ENCODE data around the gene MSL3. TPM values are rescaled to one million over a fixed set of nuclear protein-coding genes. Genes with fewer than 3 reads are reported as not detected.

MSL3 gene
- total RNA-seq, 1 donor from 2014 or later = 12.0 TPM

DNA sequence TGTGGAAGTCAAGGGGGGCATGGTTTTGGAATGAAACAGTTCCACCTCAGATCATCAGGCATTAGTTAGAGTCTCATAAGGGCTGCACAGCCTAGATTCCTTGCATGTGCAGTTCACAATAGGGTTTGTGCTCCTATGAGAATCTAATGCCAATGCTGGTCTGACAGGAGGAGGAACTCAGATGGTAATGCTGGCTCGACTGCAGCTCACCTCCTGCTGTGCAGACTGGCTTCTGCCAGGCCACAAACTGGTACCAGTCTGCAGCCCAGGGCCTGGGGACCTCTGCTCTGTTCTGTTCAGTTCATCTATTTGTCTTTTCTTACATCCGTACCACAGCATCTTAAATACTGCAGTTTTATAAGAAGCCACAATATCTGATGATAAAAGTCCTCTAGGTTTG is 12.2 kb upstream of the MSL3 start:
- H3K27me3 ChIP-seq (ENCODE audit: control insufficient read depth in 3 of 3, insufficient read depth in 3 of 3, low read length in 3 of 3) = no peaks in the 10 kb centered on the region
- no peaks in the 10 kb centered on the region for H3K4me1 ChIP-seq (ENCODE audit: control insufficient read depth in 3 of 3, insufficient read depth in 3 of 3, low read length in 3 of 3)
- no peaks in the 10 kb centered on the region for H3K36me3 ChIP-seq (ENCODE audit: control insufficient read depth in 3 of 3, insufficient read depth in 3 of 3, low read length in 3 of 3)
- H3K9me3 ChIP-seq (ENCODE audit: control insufficient read depth in 3 of 3, low read length in 3 of 3) = no peaks in the 10 kb centered on the region
- H3K9ac ChIP-seq (ENCODE audit: low read depth in 1 of 3, low read length in 3 of 3) = no peak overlapping the region
- H3K27ac ChIP-seq (ENCODE audit: low read depth, low read length) = no peak overlapping the region
- no peak overlapping the region for H3K4me3 ChIP-seq (ENCODE audit: low read length in 3 of 3)

- H3K4me3 ChIP-seq (ENCODE audit: low read length in 3 of 3) = no peak overlapping the region
Measured at GRCh38 chrX:11750046-11750445, 8.0 kb upstream of the MSL3 start.

DNA sequence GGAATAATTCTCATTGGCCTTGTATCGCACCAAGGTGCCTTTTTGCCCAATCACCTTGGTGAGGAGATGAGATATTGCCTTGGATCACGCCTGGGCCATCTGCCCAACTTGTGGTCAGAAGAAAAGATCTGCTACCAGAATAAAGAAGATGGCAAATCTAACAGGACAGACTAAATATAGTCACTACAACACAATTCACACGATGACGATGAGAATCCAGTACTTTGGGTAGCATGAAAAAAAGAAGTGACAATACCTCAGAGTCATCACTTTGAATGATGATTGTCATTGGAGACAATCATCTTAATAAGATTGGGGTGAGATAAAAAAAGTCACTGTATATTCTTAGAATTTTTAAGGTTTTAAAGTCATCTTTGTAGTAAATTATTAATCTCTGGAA is 7.3 kb upstream of the MSL3 start:
- Histone ChIP-seq H3K4me3 (ENCODE audit: low read length in 3 of 3) (no peak overlapping the region), H3K36me3 (ENCODE audit: control insufficient read depth in 3 of 3, insufficient read depth in 3 of 3, low read length in 3 of 3) (no peaks in the 10 kb centered on the region), H3K4me1 (ENCODE audit: control insufficient read depth in 3 of 3, insufficient read depth in 3 of 3, low read length in 3 of 3) (no peaks in the 10 kb centered on the region), H3K27ac (ENCODE audit: low read depth, low read length) (no peak overlapping the region), H3K9ac (ENCODE audit: low read depth in 1 of 3, low read length in 3 of 3) (no peak overlapping the region), H3K9me3 (ENCODE audit: control insufficient read depth in 3 of 3, low read length in 3 of 3) (no peaks in the 10 kb centered on the region), H3K27me3 (ENCODE audit: control insufficient read depth in 3 of 3, insufficient read depth in 3 of 3, low read length in 3 of 3) (no peaks in the 10 kb centered on the region)

More at GRCh38 chrX:11750046-11750445, 8.0 kb upstream of the MSL3 start:
- Histone ChIP-seq H3K36me3 (ENCODE audit: control insufficient read depth in 3 of 3, insufficient read depth in 3 of 3, low read length in 3 of 3) (no peaks in the 10 kb centered on the region), H3K4me1 (ENCODE audit: control insufficient read depth in 3 of 3, insufficient read depth in 3 of 3, low read length in 3 of 3) (no peaks in the 10 kb centered on the region), H3K9ac (ENCODE audit: low read depth in 1 of 3, low read length in 3 of 3) (no peak overlapping the region), H3K27ac (ENCODE audit: low read depth, low read length) (no peak overlapping the region), H3K9me3 (ENCODE audit: control insufficient read depth in 3 of 3, low read length in 3 of 3) (no peaks in the 10 kb centered on the region), H3K27me3 (ENCODE audit: control insufficient read depth in 3 of 3, insufficient read depth in 3 of 3, low read length in 3 of 3) (no peaks in the 10 kb centered on the region)

GRCh38 chrX:11751261-11751660 is 6.8 kb upstream of the MSL3 start:
- Histone ChIP-seq H3K27me3 (ENCODE audit: control insufficient read depth in 3 of 3, insufficient read depth in 3 of 3, low read length in 3 of 3) (no peaks in the 10 kb centered on the region), H3K4me1 (ENCODE audit: control insufficient read depth in 3 of 3, insufficient read depth in 3 of 3, low read length in 3 of 3) (no peaks in the 10 kb centered on the region), H3K9ac (ENCODE audit: low read depth in 1 of 3, low read length in 3 of 3) (no peak overlapping the region), H3K36me3 (ENCODE audit: control insufficient read depth in 3 of 3, insufficient read depth in 3 of 3, low read length in 3 of 3) (no peaks in the 10 kb centered on the region), H3K4me3 (ENCODE audit: low read length in 3 of 3) (no peak overlapping the region), H3K27ac (ENCODE audit: low read depth, low read length) (no peak overlapping the region), H3K9me3 (ENCODE audit: control insufficient read depth in 3 of 3, low read length in 3 of 3) (no peaks in the 10 kb centered on the region)

- Histone ChIP-seq H3K4me1 (ENCODE audit: control insufficient read depth in 3 of 3, insufficient read depth in 3 of 3, low read length in 3 of 3) (peaks cover 4 to 7% (median 4%) of the 10 kb centered on the region in 3 donors), H3K9ac (ENCODE audit: low read depth in 1 of 3, low read length in 3 of 3) (no peak overlapping the region), H3K4me3 (ENCODE audit: low read length in 3 of 3) (no peak overlapping the region), H3K36me3 (ENCODE audit: control insufficient read depth in 3 of 3, insufficient read depth in 3 of 3, low read length in 3 of 3) (no peaks in the 10 kb centered on the region), H3K27me3 (ENCODE audit: control insufficient read depth in 3 of 3, insufficient read depth in 3 of 3, low read length in 3 of 3) (no peaks in the 10 kb centered on the region), H3K27ac (ENCODE audit: low read depth, low read length) (no peak overlapping the region), H3K9me3 (ENCODE audit: control insufficient read depth in 3 of 3, low read length in 3 of 3) (no peaks in the 10 kb centered on the region)
Measured at GRCh38 chrX:11753668-11754067, 4.4 kb upstream of the MSL3 start.

GRCh38 chrX:11754958-11755645 is 2.9 kb upstream of the MSL3 start:
- H3K9me3 ChIP-seq (ENCODE audit: control insufficient read depth in 3 of 3, low read length in 3 of 3) = no peaks in the 10 kb centered on the region
- no peaks in the 10 kb centered on the region for H3K36me3 ChIP-seq (ENCODE audit: control insufficient read depth in 3 of 3, insufficient read depth in 3 of 3, low read length in 3 of 3)
- H3K27ac ChIP-seq (ENCODE audit: low read depth, low read length) = no peak overlapping the region
- H3K27me3 ChIP-seq (ENCODE audit: control insufficient read depth in 3 of 3, insufficient read depth in 3 of 3, low read length in 3 of 3) = no peaks in the 10 kb centered on the region
- H3K4me1 ChIP-seq (ENCODE audit: control insufficient read depth in 3 of 3, insufficient read depth in 3 of 3, low read length in 3 of 3) = peaks cover 4 to 13% (median 4%) of the 10 kb centered on the region in 3 donors
- no peak overlapping the region for H3K4me3 ChIP-seq (ENCODE audit: low read length in 3 of 3)
- no peak overlapping the region for H3K9ac ChIP-seq (ENCODE audit: low read depth in 1 of 3, low read length in 3 of 3)

- no peak overlapping the region for H3K27ac ChIP-seq (ENCODE audit: low read depth, low read length)
- H3K36me3 ChIP-seq (ENCODE audit: control insufficient read depth in 3 of 3, insufficient read depth in 3 of 3, low read length in 3 of 3) = peaks cover 0 to 1% (median 0%) of the 10 kb centered on the region in 3 donors
- no peak overlapping the region for H3K4me3 ChIP-seq (ENCODE audit: low read length in 3 of 3)
- no peaks in the 10 kb centered on the region for H3K9me3 ChIP-seq (ENCODE audit: control insufficient read depth in 3 of 3, low read length in 3 of 3)
- peaks cover 4 to 13% (median 4%) of the 10 kb centered on the region in 3 donors for H3K4me1 ChIP-seq (ENCODE audit: control insufficient read depth in 3 of 3, insufficient read depth in 3 of 3, low read length in 3 of 3)
- H3K27me3 ChIP-seq (ENCODE audit: control insufficient read depth in 3 of 3, insufficient read depth in 3 of 3, low read length in 3 of 3) = no peaks in the 10 kb centered on the region
- no peak overlapping the region for H3K9ac ChIP-seq (ENCODE audit: low read depth in 1 of 3, low read length in 3 of 3)
Measured at GRCh38 chrX:11755724-11756123, 2.3 kb upstream of the MSL3 start.

GRCh38 chrX:11756354-11757318 is 1.4 kb upstream of the MSL3 start:
- Histone ChIP-seq H3K4me3 (ENCODE audit: low read length in 3 of 3) (peak overlapping the region; percentile 60 to 74 (median 66)), H3K9ac (ENCODE audit: low read depth in 1 of 3, low read length in 3 of 3) (peak overlapping the region; percentile 61 to 85 (median 67)), H3K36me3 (ENCODE audit: control insufficient read depth in 3 of 3, insufficient read depth in 3 of 3, low read length in 3 of 3) (peaks cover 0 to 6% (median 0%) of the 10 kb centered on the region in 3 donors), H3K27me3 (ENCODE audit: control insufficient read depth in 3 of 3, insufficient read depth in 3 of 3, low read length in 3 of 3) (no peaks in the 10 kb centered on the region), H3K27ac (ENCODE audit: low read depth, low read length) (peak overlapping the region; percentile 85), H3K4me1 (ENCODE audit: control insufficient read depth in 3 of 3, insufficient read depth in 3 of 3, low read length in 3 of 3) (peaks cover 4 to 13% (median 4%) of the 10 kb centered on the region in 3 donors), H3K9me3 (ENCODE audit: control insufficient read depth in 3 of 3, low read length in 3 of 3) (no peaks in the 10 kb centered on the region)

GRCh38 chrX:11757397-11757718 is 679 bp upstream of the MSL3 start:
- H3K9ac ChIP-seq (ENCODE audit: low read depth in 1 of 3, low read length in 3 of 3) = peak overlapping the region; percentile 61 to 85 (median 67)
- H3K4me3 ChIP-seq (ENCODE audit: low read length in 3 of 3) = peak overlapping the region; percentile 60 to 74 (median 66)
- H3K27ac ChIP-seq (ENCODE audit: low read depth, low read length) = peak overlapping the region; percentile 85

More at GRCh38 chrX:11757397-11757718, 679 bp upstream of the MSL3 start:
- H3K36me3 ChIP-seq (ENCODE audit: control insufficient read depth in 3 of 3, insufficient read depth in 3 of 3, low read length in 3 of 3) = peaks cover 0 to 13% (median 3%) of the 10 kb centered on the region in 3 donors
- H3K4me1 ChIP-seq (ENCODE audit: control insufficient read depth in 3 of 3, insufficient read depth in 3 of 3, low read length in 3 of 3) = peaks cover 4 to 13% (median 4%) of the 10 kb centered on the region in 3 donors
- H3K9me3 ChIP-seq (ENCODE audit: control insufficient read depth in 3 of 3, low read length in 3 of 3) = no peaks in the 10 kb centered on the region
- no peaks in the 10 kb centered on the region for H3K27me3 ChIP-seq (ENCODE audit: control insufficient read depth in 3 of 3, insufficient read depth in 3 of 3, low read length in 3 of 3)
